HG03439 (cell line): ENCODE measurements around the gene POTEH.
"Not testable (repeated sequence)": the region's sequence is repeated elsewhere in the genome, so short reads cannot be mapped to it uniquely, and the experiment has no call there.

Experiments
- ATAC-seq: cut with Tn5 transposase; IDR thresholded peaks from one replicate; pipeline ENCODE4 v1.9.1; 2021; ENCODE audit warnings: mild to moderate bottlenecking, moderate library complexity; ENCODE audit not compliant: unreplicated experiment

POTEH gene

GRCh38 chr22:15689749-15690125 lies at the start of gene POTEH:
Gene POTEH, plus strand, starts transcription at chr22:15690026. Its CDS starts 52 bp downstream, at chr22:15690078.
- not testable (repeated sequence) for ATAC-seq

- not testable (repeated sequence) for ATAC-seq
Observed at GRCh38 chr22:15642288-15642861, 47.5 kb upstream of the POTEH start.

- ATAC-seq, result not testable (repeated sequence)
Observed at GRCh38 chr22:15651954-15652353, 37.9 kb upstream of the POTEH start.

GRCh38 chr22:15652738-15653137 lies 37.1 kb upstream of the POTEH start:
- ATAC-seq, result not testable (repeated sequence)

- ATAC-seq, result not testable (repeated sequence)
Observed at GRCh38 chr22:15653241-15653640, 36.6 kb upstream of the POTEH start.

- ATAC-seq, result not testable (repeated sequence)
Observed at GRCh38 chr22:15661102-15661501, 28.7 kb upstream of the POTEH start.

- not testable (repeated sequence) for ATAC-seq
Observed at GRCh38 chr22:15664682-15665081, 25.1 kb upstream of the POTEH start.

GRCh38 chr22:15665478-15665877 lies 24.3 kb upstream of the POTEH start:
- ATAC-seq, result not testable (repeated sequence)

- ATAC-seq, result not testable (repeated sequence)
Observed at GRCh38 chr22:15669430-15669829, 20.4 kb upstream of the POTEH start.

GRCh38 chr22:15679702-15680101 lies 10.1 kb upstream of the POTEH start:
- ATAC-seq, result not testable (repeated sequence)

GRCh38 chr22:15684115-15684514 lies 5.7 kb upstream of the POTEH start:
- not testable (repeated sequence) for ATAC-seq

GRCh38 chr22:15684695-15685094 lies 5.1 kb upstream of the POTEH start:
- ATAC-seq, result peak; percentile 65

- ATAC-seq, result not testable (repeated sequence)
Observed at GRCh38 chr22:15685641-15686040, 4.2 kb upstream of the POTEH start.

- ATAC-seq, result not testable (repeated sequence)
Observed at GRCh38 chr22:15687086-15687485, 2.7 kb upstream of the POTEH start.

- ATAC-seq, result not testable (repeated sequence)
Observed at GRCh38 chr22:15687676-15688075, 2.1 kb upstream of the POTEH start.

GRCh38 chr22:15688090-15688489 lies 1.7 kb upstream of the POTEH start:
- ATAC-seq, result not testable (repeated sequence)

- ATAC-seq, result not testable (repeated sequence)
Observed at GRCh38 chr22:15689012-15689748, 646 bp upstream of the POTEH start.

- not testable (repeated sequence) for ATAC-seq
Observed at GRCh38 chr22:15713600-15713999, 23.8 kb downstream of the POTEH start.

GRCh38 chr22:15714125-15714524 lies 24.3 kb downstream of the POTEH start:
- not testable (repeated sequence) for ATAC-seq

GRCh38 chr22:15721884-15722283 lies 32.1 kb downstream of the POTEH start:
- ATAC-seq, result not testable (repeated sequence)

- ATAC-seq, result not testable (repeated sequence)
Observed at GRCh38 chr22:15729209-15729917, 39.5 kb downstream of the POTEH start.

GRCh38 chr22:15731023-15731422 lies 41.2 kb downstream of the POTEH start:
- ATAC-seq, result not testable (repeated sequence)
